ENCODE results near the gene LY6G5B. TPM values are rescaled to one million over a fixed set of nuclear protein-coding genes. Genes with fewer than 3 reads are reported as not detected.

LY6G5B gene
- total and polyA plus RNA-seq, 2 experiments from 2014 or later: 7.9 to 8.4 TPM

GRCh38 chr6:31661262-31662123 lies 8.3 kb upstream of the LY6G5B start:
- Mint-ChIP-seq H3K9me3 (no peaks in the 10 kb centered on the region; the same call in 2 of the 3 replicates), H3K4me3 (peak overlapping the region; percentile 90), H3K4me1 (peaks cover 44% of the 10 kb centered on the region), H3K27ac (peak overlapping the region; percentile 91), H3K36me3 (ENCODE audit: low read depth) (peaks cover 52% of the 10 kb centered on the region), H3K27me3 (ENCODE audit: insufficient read depth, low read depth, poor library complexity) (peaks cover 28% of the 10 kb centered on the region)
- Histone ChIP-seq H3K27me3 (ENCODE audit: insufficient read depth) (no peaks in the 10 kb centered on the region), H3K36me3 (ENCODE audit: insufficient read depth) (peaks cover 12% of the 10 kb centered on the region; the same call in 1 of the 2 replicates), H3F3A (replicated peaks; ENCODE audit: low read depth) (peaks cover 21% of the 10 kb centered on the region; the same call in 1 of the 2 replicates), H2AFZ (peak overlapping the region; percentile 77), H3K9me2 (ENCODE audit: insufficient read depth) (no peaks in the 10 kb centered on the region), H3K4me3 (peak overlapping the region; percentile 96), H3K4me2 (peak overlapping the region; percentile 98), H4K20me1 (replicated peaks; ENCODE audit: insufficient read depth) (no peaks in the 10 kb centered on the region; the same call in 1 of the 2 replicates), H3K79me2 (replicated peaks; ENCODE audit: insufficient read depth) (peaks cover 47% of the 10 kb centered on the region), H3K4me1 (ENCODE audit: insufficient read depth) (peaks cover 23% of the 10 kb centered on the region), H3K27ac (ENCODE audit: low read depth) (peak overlapping the region; percentile 92)
- no peak for DNase-seq (ENCODE audit: low spot score)
- no peak for TF ChIP-seq CTCF (conservative IDR thresholded peaks at IDR 0.05; ENCODE audit: low read depth in 2 of 2)
- no peak for TF ChIP-seq CREB1 (CRISPR knock-in tag; IDR thresholded peaks at IDR 0.05; ENCODE audit: low read depth)
- TF ChIP-seq STAT1 (IDR thresholded peaks at IDR 0.05; ENCODE audit: unreplicated experiment): no peak
- no peak for TF ChIP-seq EZH2 (IDR thresholded peaks at IDR 0.05; ENCODE audit: low read depth, unreplicated experiment)
- TF ChIP-seq, protein P1, sequence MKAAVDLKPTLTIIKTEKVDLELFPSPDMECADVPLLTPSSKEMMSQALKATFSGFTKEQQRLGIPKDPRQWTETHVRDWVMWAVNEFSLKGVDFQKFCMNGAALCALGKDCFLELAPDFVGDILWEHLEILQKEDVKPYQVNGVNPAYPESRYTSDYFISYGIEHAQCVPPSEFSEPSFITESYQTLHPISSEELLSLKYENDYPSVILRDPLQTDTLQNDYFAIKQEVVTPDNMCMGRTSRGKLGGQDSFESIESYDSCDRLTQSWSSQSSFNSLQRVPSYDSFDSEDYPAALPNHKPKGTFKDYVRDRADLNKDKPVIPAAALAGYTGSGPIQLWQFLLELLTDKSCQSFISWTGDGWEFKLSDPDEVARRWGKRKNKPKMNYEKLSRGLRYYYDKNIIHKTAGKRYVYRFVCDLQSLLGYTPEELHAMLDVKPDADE (IDR thresholded peaks at IDR 0.05): no peak
- TF ChIP-seq POLR2AphosphoS5 (IDR thresholded peaks at IDR 0.05; ENCODE audit: low read depth): no peak
- no peak for TF ChIP-seq JUNB (IDR thresholded peaks at IDR 0.05; ENCODE audit: unreplicated experiment)
- TF ChIP-seq ZNF462 (CRISPR knock-in tag; IDR thresholded peaks at IDR 0.05): no peak
- TF ChIP-seq EZH2phosphoT487 (IDR thresholded peaks at IDR 0.05; ENCODE audit: unreplicated experiment): no peak
- TF ChIP-seq ZNF331 (CRISPR knock-in tag; IDR thresholded peaks at IDR 0.05; ENCODE audit: low read depth): no peak
- TF ChIP-seq ZNF114 (CRISPR knock-in tag; IDR thresholded peaks at IDR 0.05): no peak
- no peak for TF ChIP-seq NANOG (IDR thresholded peaks at IDR 0.05; ENCODE audit: borderline replicate concordance)
- TF ChIP-seq REST (IDR thresholded peaks at IDR 0.05; ENCODE audit: unreplicated experiment): no peak
- no peak for ATAC-seq

Data from GM23338 (cell line).